GM10266 (cell line): ENCODE results near the gene NFILZ.

Source experiments
- DNase-seq: peaks from one replicate; pipeline ENCODE4 v3.0.0; 2012; ENCODE audit errors: extremely low spot score
- CTCF ChIP-seq: IDR thresholded peaks from 2 replicates; pipeline ENCODE4 v1.5.1; 2012; ENCODE audit warnings: mild to moderate bottlenecking, low read depth; ENCODE audit not compliant: control insufficient read depth, insufficient read depth; ENCODE audit errors: missing control alignments

NFILZ gene

GRCh38 chr19:8673276-8673891, 43.0 kb downstream of the NFILZ start:
- TF ChIP-seq CTCF, result no peak
- no peak for DNase-seq

GRCh38 chr19:8675066-8675465, 44.6 kb downstream of the NFILZ start:
- DNase-seq, result no peak
- no peak for TF ChIP-seq CTCF

GRCh38 chr19:8678244-8678807, 47.9 kb downstream of the NFILZ start:
- TF ChIP-seq CTCF, result no peak
- no peak for DNase-seq
